Measurements from ENCODE around the gene STEAP1.

Gene STEAP1

GRCh38 chr7:90190995-90191394 is 36.7 kb downstream of the STEAP1 start:
- no peak overlapping the region for H2BK15ac ChIP-seq (ENCODE audit: low read length)
- H3K4me1 ChIP-seq (ENCODE audit: control insufficient read depth in 2 of 2, insufficient read depth in 1 of 2, low read depth in 1 of 2, low read length in 2 of 2), result no peaks in the 10 kb centered on the region

GRCh38 chr7:90191648-90192047 is 37.4 kb downstream of the STEAP1 start:
- WGBS, 2 donors (ENCODE audit: extremely low coverage in 2 of 2, insufficient read length in 2 of 2, insufficient replicate concordance in 1 of 2), result no CpG with 5 or more reads among the region's 1 CpG
- peaks cover 3 to 7% of the 10 kb centered on the region in 2 donors for H3K9me3 ChIP-seq (replicated peaks in 1 of 2; ENCODE audit: control insufficient read depth in 2 of 2, insufficient read depth in 1 of 2, low read depth in 1 of 2, low read length in 2 of 2)

More at GRCh38 chr7:90190995-90191394, 36.7 kb downstream of the STEAP1 start:
- no peak overlapping the region for H3K9ac ChIP-seq (ENCODE audit: low read depth, low read length, poor library complexity)
- peaks cover 3 to 7% of the 10 kb centered on the region in 2 donors for H3K9me3 ChIP-seq (replicated peaks in 1 of 2; ENCODE audit: control insufficient read depth in 2 of 2, insufficient read depth in 1 of 2, low read depth in 1 of 2, low read length in 2 of 2)
- H2AK5ac ChIP-seq (ENCODE audit: low read depth, low read length), result no peak overlapping the region
- H2BK5ac ChIP-seq (ENCODE audit: low read length), result no peak overlapping the region
- no peak overlapping the region for H2BK120ac ChIP-seq (ENCODE audit: low read depth, low read length)
- H4K8ac ChIP-seq (ENCODE audit: low read depth, low read length), result no peak overlapping the region
- H2BK12ac ChIP-seq (ENCODE audit: low read length), result no peak overlapping the region
- no peak overlapping the region for H3K23ac ChIP-seq (ENCODE audit: low read depth, low read length, poor library complexity)
- no peaks in the 10 kb centered on the region for H3K79me1 ChIP-seq (ENCODE audit: low read depth, low read length)
- H3K27me3 ChIP-seq (ENCODE audit: control insufficient read depth in 3 of 3, insufficient read depth in 3 of 3, low read depth in 1 of 3, low read length in 3 of 3), result peaks cover 0 to 4% (median 0%) of the 10 kb centered on the region in 3 experiments
- H3K4ac ChIP-seq (ENCODE audit: low read length), result no peak overlapping the region
- no peak overlapping the region for H4K91ac ChIP-seq (ENCODE audit: low read depth, low read length, poor library complexity)
- no peak for DNase-seq (ENCODE audit: low spot score)
- no peak overlapping the region for H3K4me2 ChIP-seq (ENCODE audit: insufficient read depth, low read length, poor library complexity, severe bottlenecking)
- no peaks in the 10 kb centered on the region for H3K36me3 ChIP-seq (replicated peaks in 1 of 2; ENCODE audit: control insufficient read depth in 2 of 2, insufficient read depth in 2 of 2, low read length in 2 of 2)
- H3K27ac ChIP-seq (replicated peaks; ENCODE audit: low read length), result no peak overlapping the region
- no peak overlapping the region for H3K18ac ChIP-seq (ENCODE audit: low read length)
- no peak overlapping the region for H2AFZ ChIP-seq (ENCODE audit: low read length)
- H3K14ac ChIP-seq (ENCODE audit: low read length), result peak overlapping the region; percentile 79
- no peak overlapping the region for H3K4me3 ChIP-seq (ENCODE audit: low read length in 2 of 2)

GRCh38 chr7:90192876-90193750 is 38.8 kb downstream of the STEAP1 start:
- Histone ChIP-seq H3K27ac (replicated peaks; ENCODE audit: low read length) (no peak overlapping the region), H3K36me3 (replicated peaks in 1 of 2; ENCODE audit: control insufficient read depth in 2 of 2, insufficient read depth in 2 of 2, low read length in 2 of 2) (no peaks in the 10 kb centered on the region), H4K8ac (ENCODE audit: low read depth, low read length) (no peak overlapping the region), H3K14ac (ENCODE audit: low read length) (no peak overlapping the region), H2AFZ (ENCODE audit: low read length) (no peak overlapping the region), H3K79me1 (ENCODE audit: low read depth, low read length) (no peaks in the 10 kb centered on the region), H4K91ac (ENCODE audit: low read depth, low read length, poor library complexity) (no peak overlapping the region), H3K9me3 (replicated peaks in 1 of 2; ENCODE audit: control insufficient read depth in 2 of 2, insufficient read depth in 1 of 2, low read depth in 1 of 2, low read length in 2 of 2) (peaks cover 3 to 7% of the 10 kb centered on the region in 2 donors), H3K18ac (ENCODE audit: low read length) (no peak overlapping the region), H3K9ac (ENCODE audit: low read depth, low read length, poor library complexity) (no peak overlapping the region), H2BK15ac (ENCODE audit: low read length) (no peak overlapping the region), H3K4me2 (ENCODE audit: insufficient read depth, low read length, poor library complexity, severe bottlenecking) (no peak overlapping the region), H2BK5ac (ENCODE audit: low read length) (no peak overlapping the region), H2BK12ac (ENCODE audit: low read length) (no peak overlapping the region), H2AK5ac (ENCODE audit: low read depth, low read length) (no peak overlapping the region), H3K23ac (ENCODE audit: low read depth, low read length, poor library complexity) (no peak overlapping the region), H3K4me1 (ENCODE audit: control insufficient read depth in 2 of 2, insufficient read depth in 1 of 2, low read depth in 1 of 2, low read length in 2 of 2) (no peaks in the 10 kb centered on the region), H3K4me3 (ENCODE audit: low read length in 2 of 2) (no peak overlapping the region), H3K27me3 (ENCODE audit: control insufficient read depth in 3 of 3, insufficient read depth in 3 of 3, low read depth in 1 of 3, low read length in 3 of 3) (peaks cover 0 to 4% (median 0%) of the 10 kb centered on the region in 3 experiments), H2BK120ac (ENCODE audit: low read depth, low read length) (no peak overlapping the region), H3K4ac (ENCODE audit: low read length) (no peak overlapping the region)
- no CpG with 5 or more reads among the region's 2 CpGs for WGBS, 2 donors (ENCODE audit: extremely low coverage in 2 of 2, insufficient read length in 2 of 2, insufficient replicate concordance in 1 of 2)
- DNase-seq (ENCODE audit: low spot score), result no peak

More at GRCh38 chr7:90191648-90192047, 37.4 kb downstream of the STEAP1 start:
- Histone ChIP-seq H3K23ac (ENCODE audit: low read depth, low read length, poor library complexity) (no peak overlapping the region), H2AK5ac (ENCODE audit: low read depth, low read length) (no peak overlapping the region), H3K18ac (ENCODE audit: low read length) (no peak overlapping the region), H3K4me3 (ENCODE audit: low read length in 2 of 2) (no peak overlapping the region), H2AFZ (ENCODE audit: low read length) (no peak overlapping the region), H4K91ac (ENCODE audit: low read depth, low read length, poor library complexity) (no peak overlapping the region), H2BK120ac (ENCODE audit: low read depth, low read length) (no peak overlapping the region), H3K27ac (replicated peaks; ENCODE audit: low read length) (no peak overlapping the region), H3K4me1 (ENCODE audit: control insufficient read depth in 2 of 2, insufficient read depth in 1 of 2, low read depth in 1 of 2, low read length in 2 of 2) (no peaks in the 10 kb centered on the region), H3K14ac (ENCODE audit: low read length) (no peak overlapping the region), H3K27me3 (ENCODE audit: control insufficient read depth in 3 of 3, insufficient read depth in 3 of 3, low read depth in 1 of 3, low read length in 3 of 3) (peaks cover 0 to 4% (median 0%) of the 10 kb centered on the region in 3 experiments), H2BK15ac (ENCODE audit: low read length) (no peak overlapping the region), H2BK5ac (ENCODE audit: low read length) (no peak overlapping the region), H3K79me1 (ENCODE audit: low read depth, low read length) (no peaks in the 10 kb centered on the region), H3K4me2 (ENCODE audit: insufficient read depth, low read length, poor library complexity, severe bottlenecking) (no peak overlapping the region), H4K8ac (ENCODE audit: low read depth, low read length) (no peak overlapping the region), H3K9ac (ENCODE audit: low read depth, low read length, poor library complexity) (no peak overlapping the region), H3K36me3 (replicated peaks in 1 of 2; ENCODE audit: control insufficient read depth in 2 of 2, insufficient read depth in 2 of 2, low read length in 2 of 2) (no peaks in the 10 kb centered on the region), H2BK12ac (ENCODE audit: low read length) (no peak overlapping the region), H3K4ac (ENCODE audit: low read length) (no peak overlapping the region)
- no peak for DNase-seq (ENCODE audit: low spot score)

DNA sequence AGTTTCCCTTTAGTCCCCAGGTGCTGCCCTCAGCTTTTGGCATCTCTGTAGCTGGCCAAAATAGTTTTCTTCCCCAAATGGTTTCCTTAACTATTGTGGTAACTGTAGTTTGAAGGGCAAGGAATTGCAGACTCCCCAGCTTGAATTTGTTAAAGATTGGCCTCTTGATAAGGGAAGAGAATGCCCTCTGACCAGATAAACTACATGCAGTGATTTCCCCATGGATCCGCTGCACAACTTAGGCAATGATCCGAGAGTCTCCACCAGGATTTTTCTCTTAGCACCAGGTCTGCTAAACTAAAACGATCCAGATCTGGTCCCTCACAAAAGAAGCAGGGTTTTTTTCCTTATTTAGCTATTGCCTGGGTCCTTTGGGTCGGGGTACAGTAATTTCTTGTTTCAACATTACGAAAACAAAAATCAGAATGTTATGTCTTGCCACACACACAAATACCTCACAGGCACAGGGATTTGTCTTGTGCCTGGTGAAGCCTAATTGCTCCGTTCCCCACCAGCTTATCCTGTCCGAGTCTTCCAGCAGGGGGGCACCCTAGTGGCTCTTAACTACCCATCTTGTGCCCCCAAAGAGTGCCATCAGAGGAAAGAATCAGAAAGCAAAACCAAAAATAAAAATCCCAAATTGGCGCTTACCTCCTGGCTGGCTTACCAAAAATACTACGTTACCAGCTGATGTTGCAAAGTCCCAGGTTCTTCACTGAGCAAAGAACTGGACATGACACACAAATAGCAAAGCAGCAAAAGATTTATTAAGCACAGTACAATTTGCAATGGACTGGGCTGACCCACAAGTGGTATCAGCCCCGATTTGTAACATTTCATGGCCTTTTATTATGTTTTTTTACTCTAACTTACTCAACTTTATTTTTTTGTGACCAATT is 40.9 kb downstream of the STEAP1 start:
- no peak for DNase-seq (ENCODE audit: low spot score)

More for the DNA sequence above, 40.9 kb downstream of the STEAP1 start:
- Histone ChIP-seq H2AFZ (ENCODE audit: low read length) (peak overlapping the region; percentile 3), H2AK5ac (ENCODE audit: low read depth, low read length) (no peak overlapping the region), H3K14ac (ENCODE audit: low read length) (no peak overlapping the region), H3K9ac (ENCODE audit: low read depth, low read length, poor library complexity) (no peak overlapping the region), H3K4me2 (ENCODE audit: insufficient read depth, low read length, poor library complexity, severe bottlenecking) (no peak overlapping the region), H3K79me1 (ENCODE audit: low read depth, low read length) (no peaks in the 10 kb centered on the region), H3K4me3 (ENCODE audit: low read length in 2 of 2) (no peak overlapping the region), H2BK12ac (ENCODE audit: low read length) (no peak overlapping the region), H4K91ac (ENCODE audit: low read depth, low read length, poor library complexity) (no peak overlapping the region), H3K4ac (ENCODE audit: low read length) (no peak overlapping the region), H4K8ac (ENCODE audit: low read depth, low read length) (no peak overlapping the region), H3K4me1 (ENCODE audit: control insufficient read depth in 2 of 2, insufficient read depth in 1 of 2, low read depth in 1 of 2, low read length in 2 of 2) (no peaks in the 10 kb centered on the region), H3K9me3 (replicated peaks in 1 of 2; ENCODE audit: control insufficient read depth in 2 of 2, insufficient read depth in 1 of 2, low read depth in 1 of 2, low read length in 2 of 2) (peaks cover 3 to 7% of the 10 kb centered on the region in 2 donors), H2BK15ac (ENCODE audit: low read length) (no peak overlapping the region), H3K27me3 (ENCODE audit: control insufficient read depth in 3 of 3, insufficient read depth in 3 of 3, low read depth in 1 of 3, low read length in 3 of 3) (peaks cover 0 to 4% (median 0%) of the 10 kb centered on the region in 3 experiments), H2BK120ac (ENCODE audit: low read depth, low read length) (no peak overlapping the region), H2BK5ac (ENCODE audit: low read length) (no peak overlapping the region), H3K27ac (replicated peaks; ENCODE audit: low read length) (no peak overlapping the region), H3K18ac (ENCODE audit: low read length) (no peak overlapping the region), H3K36me3 (replicated peaks in 1 of 2; ENCODE audit: control insufficient read depth in 2 of 2, insufficient read depth in 2 of 2, low read length in 2 of 2) (no peaks in the 10 kb centered on the region), H3K23ac (ENCODE audit: low read depth, low read length, poor library complexity) (no peak overlapping the region)
- WGBS, 2 donors (ENCODE audit: extremely low coverage in 2 of 2, insufficient read length in 2 of 2, insufficient replicate concordance in 1 of 2), result no CpG with 5 or more reads among the region's 10 CpGs
